HepG2 (cell line): ENCODE data around the gene MICB. TPM values are rescaled to one million over a fixed set of nuclear protein-coding genes. Genes with fewer than 3 reads are reported as not detected.

Experiments
- CBX2 ChIP-seq, 2 experiments: fragments of 200-600 bp in 1 of 2; sonication (generic); formaldehyde crosslinking in 1 of 2; IDR thresholded peaks; 2 replicates each; pipeline versions ENCODE4 v1.7.0 to v1.8.1; 2018 to 2022; ENCODE audit warnings: low read depth in 2 of 2, low read length in 1 of 2, mild to moderate bottlenecking in 1 of 2, missing genetic modification reagents in 1 of 2
- CC2D1A ChIP-seq: sonication (generic); formaldehyde crosslinking; IDR thresholded peaks from 2 replicates; pipeline ENCODE4 v1.8.1; 2023; ENCODE audit warnings: mild to moderate bottlenecking, missing genetic modification reagents
- ELF4 ChIP-seq: sonication (generic); formaldehyde crosslinking; IDR thresholded peaks from 2 replicates; pipeline ENCODE4 v1.5.0; 2020; ENCODE audit warnings: missing genetic modification reagents, mild to moderate bottlenecking, moderate library complexity, borderline replicate concordance
- NFE2L1 ChIP-seq: sonication (generic); formaldehyde crosslinking; IDR thresholded peaks from 2 replicates; pipeline ENCODE4 v1.4.0; 2020; ENCODE audit warnings: missing genetic modification reagents, mild to moderate bottlenecking, borderline replicate concordance
- PAF1 ChIP-seq: IDR thresholded peaks from 2 replicates; pipeline ENCODE4 v1.6.1; 2016; ENCODE audit warnings: missing genetic modification reagents, missing compliant biosample characterization
- RAD21 ChIP-seq: fragments of 450-650 bp; formaldehyde crosslinking; IDR thresholded peaks from 2 replicates; pipeline ENCODE4 v1.5.0; 2020; ENCODE audit warnings: mild to moderate bottlenecking
- REL ChIP-seq: sonication (generic); formaldehyde crosslinking; conservative IDR thresholded peaks from 2 replicates; pipeline ENCODE4 v1.8.0; 2022; ENCODE audit warnings: mild to moderate bottlenecking, missing genetic modification reagents, moderate library complexity
- TBX2 ChIP-seq: sonication (generic); formaldehyde crosslinking; IDR thresholded peaks from 2 replicates; pipeline ENCODE4 v1.5.0; 2020; ENCODE audit warnings: missing genetic modification reagents, mild to moderate bottlenecking, borderline replicate concordance
- ZFAT ChIP-seq: sonication (generic); formaldehyde crosslinking; conservative IDR thresholded peaks from 2 replicates; pipeline ENCODE4 v1.8.1; 2023; ENCODE audit warnings: missing genetic modification reagents, inconsistent platforms
- ZFP82 ChIP-seq: sonication (generic); formaldehyde crosslinking; IDR thresholded peaks from 2 replicates; pipeline ENCODE4 v1.5.1; 2020; ENCODE audit warnings: mild to moderate bottlenecking, missing genetic modification reagents, borderline replicate concordance
- ZMYM2 ChIP-seq: sonication (generic); formaldehyde crosslinking; IDR thresholded peaks from 2 replicates; pipeline ENCODE4 v1.8.0; 2022; ENCODE audit warnings: mild to moderate bottlenecking, missing genetic modification reagents
- polyA plus RNA-seq, 8 experiments: library from polyadenylated mRNA; depleted of rRNA in 3 of 8; stranded (reverse) in 7 of 8; unstranded in 1 of 8; fragments of >200 nt; fragmentation: Illumina TruSeq in 4 of 8; extraction: Trizol in 4 of 8; gene quantifications; 2 replicates each; pipeline versions ENCODE4 v1.2.1 to v1.2.3, GENCODE V29; 2011 to 2016; ENCODE audit warnings: low read depth in 4 of 8, missing spikeins in 1 of 8, mixed read lengths in 1 of 8; ENCODE audit not compliant: insufficient read depth in 1 of 8
- total RNA-seq, 5 experiments: library from RNA; depleted of rRNA; stranded (reverse); fragments of >200 nt; fragmentation: Illumina TruSeq; extraction: Trizol; gene quantifications; 2 replicates each; pipeline ENCODE4 v1.2.3, GENCODE V29; 2016; ENCODE audit warnings: low read depth in 1 of 5
- TF ChIP-seq, protein P1 (sequence below): sonication (generic); formaldehyde crosslinking; IDR thresholded peaks from 2 replicates; pipeline ENCODE4 v1.4.0; 2020; ENCODE audit warnings: missing genetic modification reagents, borderline replicate concordance
- TF ChIP-seq, protein P2 (sequence below): sonication (generic); formaldehyde crosslinking; IDR thresholded peaks from 2 replicates; pipeline ENCODE4 v1.8.1; 2023; ENCODE audit warnings: mild to moderate bottlenecking, inconsistent platforms, moderate library complexity, missing genetic modification reagents, borderline replicate concordance
- TF ChIP-seq, protein P3 (sequence below): sonication (generic); formaldehyde crosslinking; IDR thresholded peaks from 2 replicates; pipeline ENCODE4 v1.8.1; 2022; ENCODE audit warnings: mild to moderate bottlenecking, missing genetic modification reagents
- TF ChIP-seq, protein P4 (sequence below): sonication (generic); formaldehyde crosslinking; IDR thresholded peaks from 2 replicates; pipeline ENCODE4 v1.5.0; 2020; ENCODE audit warnings: mild to moderate bottlenecking, missing genetic modification reagents
- TF ChIP-seq, protein P5 (sequence below): sonication (generic); formaldehyde crosslinking; IDR thresholded peaks from 2 replicates; pipeline ENCODE4 v1.4.0; 2020; ENCODE audit warnings: mild to moderate bottlenecking, low read depth, missing genetic modification reagents
- TF ChIP-seq, protein P6 (sequence below): sonication (generic); formaldehyde crosslinking; IDR thresholded peaks from 2 replicates; pipeline ENCODE4 v1.5.1; 2020; ENCODE audit warnings: mild to moderate bottlenecking, missing genetic modification reagents, borderline replicate concordance

Gene MICB
- total and polyA plus RNA-seq, 2 of the 13 experiments (the other 11 are each of a cell fraction or from before 2014, with no cell fraction given), result 12.5 to 12.8 TPM

DNA sequence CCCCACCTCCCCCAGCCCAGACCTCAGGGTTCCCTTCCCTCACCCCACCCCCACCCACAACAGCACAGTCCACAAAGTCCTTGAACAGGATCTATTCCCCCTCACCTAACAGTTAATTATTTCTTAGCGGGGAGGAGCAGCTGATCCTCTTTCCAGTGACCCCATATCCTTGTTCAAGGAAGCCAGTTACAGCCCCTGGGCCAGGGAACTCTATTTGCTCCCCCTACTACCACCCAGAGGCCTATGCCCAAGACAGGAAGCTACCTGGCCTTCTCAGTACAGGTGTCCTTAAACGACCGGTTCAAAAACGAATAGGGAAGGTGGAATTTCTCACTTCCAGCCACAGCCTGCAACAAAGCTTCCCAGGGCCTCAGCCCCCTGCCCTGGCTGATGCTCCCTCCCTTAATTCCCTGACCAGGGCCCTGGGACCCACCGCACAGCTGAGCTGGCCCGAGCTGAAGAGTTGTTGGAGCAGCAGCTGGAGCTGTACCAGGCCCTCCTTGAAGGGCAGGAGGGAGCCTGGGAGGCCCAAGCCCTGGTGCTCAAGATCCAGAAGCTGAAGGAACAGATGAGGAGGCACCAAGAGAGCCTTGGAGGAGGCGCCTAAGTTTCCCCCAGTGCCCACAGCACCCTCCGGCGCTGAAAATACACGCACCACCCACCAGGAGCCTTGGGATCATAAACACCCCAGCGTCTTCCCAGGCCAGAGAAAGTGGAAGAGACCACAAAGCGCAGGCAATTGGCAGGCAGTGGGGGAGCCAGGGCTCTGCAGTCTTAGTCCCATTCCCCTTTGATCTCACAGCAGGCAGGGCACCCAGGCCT is 31.6 kb downstream of the MICB start (continued):
- TF ChIP-seq, protein P1, sequence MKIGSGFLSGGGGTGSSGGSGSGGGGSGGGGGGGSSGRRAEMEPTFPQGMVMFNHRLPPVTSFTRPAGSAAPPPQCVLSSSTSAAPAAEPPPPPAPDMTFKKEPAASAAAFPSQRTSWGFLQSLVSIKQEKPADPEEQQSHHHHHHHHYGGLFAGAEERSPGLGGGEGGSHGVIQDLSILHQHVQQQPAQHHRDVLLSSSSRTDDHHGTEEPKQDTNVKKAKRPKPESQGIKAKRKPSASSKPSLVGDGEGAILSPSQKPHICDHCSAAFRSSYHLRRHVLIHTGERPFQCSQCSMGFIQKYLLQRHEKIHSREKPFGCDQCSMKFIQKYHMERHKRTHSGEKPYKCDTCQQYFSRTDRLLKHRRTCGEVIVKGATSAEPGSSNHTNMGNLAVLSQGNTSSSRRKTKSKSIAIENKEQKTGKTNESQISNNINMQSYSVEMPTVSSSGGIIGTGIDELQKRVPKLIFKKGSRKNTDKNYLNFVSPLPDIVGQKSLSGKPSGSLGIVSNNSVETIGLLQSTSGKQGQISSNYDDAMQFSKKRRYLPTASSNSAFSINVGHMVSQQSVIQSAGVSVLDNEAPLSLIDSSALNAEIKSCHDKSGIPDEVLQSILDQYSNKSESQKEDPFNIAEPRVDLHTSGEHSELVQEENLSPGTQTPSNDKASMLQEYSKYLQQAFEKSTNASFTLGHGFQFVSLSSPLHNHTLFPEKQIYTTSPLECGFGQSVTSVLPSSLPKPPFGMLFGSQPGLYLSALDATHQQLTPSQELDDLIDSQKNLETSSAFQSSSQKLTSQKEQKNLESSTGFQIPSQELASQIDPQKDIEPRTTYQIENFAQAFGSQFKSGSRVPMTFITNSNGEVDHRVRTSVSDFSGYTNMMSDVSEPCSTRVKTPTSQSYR, result peak; percentile 53; the same call in 1 of the 2 replicates
- TF ChIP-seq PAF1 (CRISPR knock-in tag), result 0 out of 2 replicates have a peak, but pooled peaks have one; percentile 26
- TF ChIP-seq TBX2 (CRISPR knock-in tag), result 0 out of 2 replicates have a peak, but pooled peaks have one; percentile 22
- TF ChIP-seq, protein P2, sequence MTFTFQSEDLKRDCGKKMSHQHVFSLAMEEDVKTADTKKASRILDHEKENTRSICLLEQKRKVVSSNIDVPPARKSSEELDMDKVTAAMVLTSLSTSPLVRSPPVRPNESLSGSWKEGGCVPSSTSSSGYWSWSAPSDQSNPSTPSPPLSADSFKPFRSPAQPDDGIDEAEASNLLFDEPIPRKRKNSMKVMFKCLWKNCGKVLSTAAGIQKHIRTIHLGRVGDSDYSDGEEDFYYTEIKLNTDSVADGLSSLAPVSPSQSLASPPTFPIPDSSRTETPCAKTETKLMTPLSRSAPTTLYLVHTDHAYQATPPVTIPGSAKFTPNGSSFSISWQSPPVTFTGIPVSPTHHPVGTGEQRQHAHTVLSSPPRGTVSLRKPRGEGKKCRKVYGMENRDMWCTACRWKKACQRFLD (CRISPR knock-in tag), result no peak
- TF ChIP-seq ZFAT (CRISPR knock-in tag), result no peak
- TF ChIP-seq NFE2L1 (CRISPR knock-in tag), result no peak
- TF ChIP-seq REL, result no peak
- TF ChIP-seq, protein P3, sequence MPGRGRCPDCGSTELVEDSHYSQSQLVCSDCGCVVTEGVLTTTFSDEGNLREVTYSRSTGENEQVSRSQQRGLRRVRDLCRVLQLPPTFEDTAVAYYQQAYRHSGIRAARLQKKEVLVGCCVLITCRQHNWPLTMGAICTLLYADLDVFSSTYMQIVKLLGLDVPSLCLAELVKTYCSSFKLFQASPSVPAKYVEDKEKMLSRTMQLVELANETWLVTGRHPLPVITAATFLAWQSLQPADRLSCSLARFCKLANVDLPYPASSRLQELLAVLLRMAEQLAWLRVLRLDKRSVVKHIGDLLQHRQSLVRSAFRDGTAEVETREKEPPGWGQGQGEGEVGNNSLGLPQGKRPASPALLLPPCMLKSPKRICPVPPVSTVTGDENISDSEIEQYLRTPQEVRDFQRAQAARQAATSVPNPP, result peak; percentile 70; the same call in 1 of the 2 replicates
- no peak for TF ChIP-seq RAD21
- TF ChIP-seq, protein P4, sequence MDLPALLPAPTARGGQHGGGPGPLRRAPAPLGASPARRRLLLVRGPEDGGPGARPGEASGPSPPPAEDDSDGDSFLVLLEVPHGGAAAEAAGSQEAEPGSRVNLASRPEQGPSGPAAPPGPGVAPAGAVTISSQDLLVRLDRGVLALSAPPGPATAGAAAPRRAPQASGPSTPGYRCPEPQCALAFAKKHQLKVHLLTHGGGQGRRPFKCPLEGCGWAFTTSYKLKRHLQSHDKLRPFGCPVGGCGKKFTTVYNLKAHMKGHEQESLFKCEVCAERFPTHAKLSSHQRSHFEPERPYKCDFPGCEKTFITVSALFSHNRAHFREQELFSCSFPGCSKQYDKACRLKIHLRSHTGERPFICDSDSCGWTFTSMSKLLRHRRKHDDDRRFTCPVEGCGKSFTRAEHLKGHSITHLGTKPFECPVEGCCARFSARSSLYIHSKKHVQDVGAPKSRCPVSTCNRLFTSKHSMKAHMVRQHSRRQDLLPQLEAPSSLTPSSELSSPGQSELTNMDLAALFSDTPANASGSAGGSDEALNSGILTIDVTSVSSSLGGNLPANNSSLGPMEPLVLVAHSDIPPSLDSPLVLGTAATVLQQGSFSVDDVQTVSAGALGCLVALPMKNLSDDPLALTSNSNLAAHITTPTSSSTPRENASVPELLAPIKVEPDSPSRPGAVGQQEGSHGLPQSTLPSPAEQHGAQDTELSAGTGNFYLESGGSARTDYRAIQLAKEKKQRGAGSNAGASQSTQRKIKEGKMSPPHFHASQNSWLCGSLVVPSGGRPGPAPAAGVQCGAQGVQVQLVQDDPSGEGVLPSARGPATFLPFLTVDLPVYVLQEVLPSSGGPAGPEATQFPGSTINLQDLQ (CRISPR knock-in tag), result 0 out of 2 replicates have a peak, but pooled peaks have one; percentile 60
- TF ChIP-seq, protein P5, sequence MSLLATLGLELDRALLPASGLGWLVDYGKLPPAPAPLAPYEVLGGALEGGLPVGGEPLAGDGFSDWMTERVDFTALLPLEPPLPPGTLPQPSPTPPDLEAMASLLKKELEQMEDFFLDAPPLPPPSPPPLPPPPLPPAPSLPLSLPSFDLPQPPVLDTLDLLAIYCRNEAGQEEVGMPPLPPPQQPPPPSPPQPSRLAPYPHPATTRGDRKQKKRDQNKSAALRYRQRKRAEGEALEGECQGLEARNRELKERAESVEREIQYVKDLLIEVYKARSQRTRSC (CRISPR knock-in tag), result no peak
- no peak for TF ChIP-seq CBX2 (IDR thresholded peaks at IDR 0.05; ENCODE audit: low read depth, low read length)
- TF ChIP-seq CBX2 (CRISPR knock-in tag; IDR thresholded peaks at IDR 0.05; ENCODE audit: low read depth), result no peak
- no peak for TF ChIP-seq CC2D1A (CRISPR knock-in tag)
- TF ChIP-seq, protein P6, sequence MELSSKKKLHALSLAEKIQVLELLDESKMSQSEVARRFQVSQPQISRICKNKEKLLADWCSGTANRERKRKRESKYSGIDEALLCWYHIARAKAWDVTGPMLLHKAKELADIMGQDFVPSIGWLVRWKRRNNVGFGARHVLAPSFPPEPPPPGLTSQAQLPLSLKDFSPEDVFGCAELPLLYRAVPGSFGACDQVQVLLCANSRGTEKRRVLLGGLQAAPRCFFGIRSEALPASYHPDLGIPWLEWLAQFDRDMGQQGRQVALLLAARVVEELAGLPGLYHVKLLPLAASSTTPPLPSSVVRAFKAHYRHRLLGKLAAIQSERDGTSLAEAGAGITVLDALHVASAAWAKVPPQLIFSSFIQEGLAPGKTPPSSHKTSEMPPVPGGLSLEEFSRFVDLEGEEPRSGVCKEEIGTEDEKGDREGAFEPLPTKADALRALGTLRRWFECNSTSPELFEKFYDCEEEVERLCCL (CRISPR knock-in tag), result no peak
- no peak for TF ChIP-seq ZMYM2 (CRISPR knock-in tag)
- no peak for TF ChIP-seq ELF4
- no peak for TF ChIP-seq ZFP82
